ENCODE results near the gene CXCR3.

Gene CXCR3

GRCh38 chrX:71618303-71618721 is at the start of gene CXCR3:
CXCR3 (minus strand) TSS chrX:71618511; CDS start chrX:71618449, 62 bp downstream.
- Histone ChIP-seq H3K9me3 (ENCODE audit: control insufficient read depth, low read length) (no peaks in the 10 kb centered on the region), H3K79me2 (no peaks in the 10 kb centered on the region), H3K27ac (no peak within 1 kb of the TSS), H3K36me3 (ENCODE audit: control insufficient read depth, insufficient read depth, low read length) (no peaks in the 10 kb centered on the region), H3K4me2 (ENCODE audit: low read length) (no peak within 1 kb of the TSS), H3K4me1 (no peaks in the 10 kb centered on the region), H2AFZ (no peak within 1 kb of the TSS), H3K4me3 (ENCODE audit: low read depth, low read length) (no peak within 1 kb of the TSS), H3K27me3 (ENCODE audit: control insufficient read depth, insufficient read depth, low read length) (no peaks in the 10 kb centered on the region), H3K9ac (no peak within 1 kb of the TSS)
- no peak for TF ChIP-seq CTCF (IDR thresholded peaks at IDR 0.05)

GRCh38 chrX:71667328-71668247 is 49.3 kb upstream of the CXCR3 start, which contains the start of gene LOC101059915:
LOC101059915 (plus strand) TSS chrX:71667546.
- TF ChIP-seq CTCF (IDR thresholded peaks at IDR 0.05) = no peak
- Histone ChIP-seq H3K9ac (no peak within 1 kb of the TSS), H3K9me3 (ENCODE audit: control insufficient read depth, low read length) (no peaks in the 10 kb centered on the region), H3K27me3 (ENCODE audit: control insufficient read depth, insufficient read depth, low read length) (no peaks in the 10 kb centered on the region), H3K36me3 (ENCODE audit: control insufficient read depth, insufficient read depth, low read length) (no peaks in the 10 kb centered on the region), H3K4me2 (ENCODE audit: low read length) (no peak within 1 kb of the TSS), H3K79me2 (no peaks in the 10 kb centered on the region), H3K4me1 (no peaks in the 10 kb centered on the region), H3K4me3 (ENCODE audit: low read depth, low read length) (no peak within 1 kb of the TSS), H2AFZ (no peak within 1 kb of the TSS), H3K27ac (no peak within 1 kb of the TSS)

GRCh38 chrX:71666240-71667223 is 48.2 kb upstream of the CXCR3 start:
- no peak overlapping the region for H3K9ac ChIP-seq
- H2AFZ ChIP-seq = no peak overlapping the region
- H3K9me3 ChIP-seq (ENCODE audit: control insufficient read depth, low read length) = no peaks in the 10 kb centered on the region
- H3K4me2 ChIP-seq (ENCODE audit: low read length) = no peak overlapping the region
- H3K4me1 ChIP-seq = no peaks in the 10 kb centered on the region
- H3K27me3 ChIP-seq (ENCODE audit: control insufficient read depth, insufficient read depth, low read length) = no peaks in the 10 kb centered on the region
- no peak overlapping the region for H3K27ac ChIP-seq
- H3K79me2 ChIP-seq = no peaks in the 10 kb centered on the region
- no peak overlapping the region for H3K4me3 ChIP-seq (ENCODE audit: low read depth, low read length)
- TF ChIP-seq CTCF (IDR thresholded peaks at IDR 0.05) = no peak
- no peaks in the 10 kb centered on the region for H3K36me3 ChIP-seq (ENCODE audit: control insufficient read depth, insufficient read depth, low read length)

GRCh38 chrX:71665747-71666146 is 47.4 kb upstream of the CXCR3 start:
- H2AFZ ChIP-seq = no peak overlapping the region
- no peak overlapping the region for H3K27ac ChIP-seq
- no peak overlapping the region for H3K4me2 ChIP-seq (ENCODE audit: low read length)
- H3K79me2 ChIP-seq = no peaks in the 10 kb centered on the region
- H3K9me3 ChIP-seq (ENCODE audit: control insufficient read depth, low read length) = no peaks in the 10 kb centered on the region
- H3K4me3 ChIP-seq (ENCODE audit: low read depth, low read length) = no peak overlapping the region
- H3K4me1 ChIP-seq = no peaks in the 10 kb centered on the region
- no peak for TF ChIP-seq CTCF (IDR thresholded peaks at IDR 0.05)
- no peak overlapping the region for H3K9ac ChIP-seq
- no peaks in the 10 kb centered on the region for H3K36me3 ChIP-seq (ENCODE audit: control insufficient read depth, insufficient read depth, low read length)
- H3K27me3 ChIP-seq (ENCODE audit: control insufficient read depth, insufficient read depth, low read length) = no peaks in the 10 kb centered on the region

All from parathyroid adenoma (tissue), 2 donors.